HepG2 (cell line): ENCODE measurements around the gene CNIH3. TPM values are rescaled to one million over a fixed set of nuclear protein-coding genes. Genes with fewer than 3 reads are reported as not detected.

Source experiments
- EHMT2 ChIP-seq: fragments of 200-600 bp; sonication (generic); IDR thresholded peaks from 2 replicates; pipeline ENCODE4 v1.7.0; 2017; ENCODE audit warnings: antibody characterized with exemption, low read depth, low read length, borderline replicate concordance
- FOXA1 ChIP-seq, 2 experiments: fragments of 450-650 bp in 1 of 2; sonication (generic) in 1 of 2; formaldehyde crosslinking in 1 of 2; IDR thresholded peaks; 2 replicates each; pipeline versions ENCODE4 v1.4.0 to v1.6.1; 2016 to 2020; ENCODE audit warnings: missing genetic modification reagents in 1 of 2
- GABPA ChIP-seq, 2 experiments: IDR thresholded peaks; 2 replicates each; pipeline ENCODE4 v1.6.1; 2011 to 2016; ENCODE audit warnings: low read depth in 2 of 2, low read length in 1 of 2, missing biosample characterization in 1 of 2, missing genetic modification characterization in 1 of 2
- HNF4A ChIP-seq: sonication (generic); formaldehyde crosslinking; IDR thresholded peaks from 2 replicates; pipeline ENCODE4 v1.4.0; 2020; ENCODE audit warnings: missing genetic modification reagents
- ISL2 ChIP-seq: sonication (generic); formaldehyde crosslinking; IDR thresholded peaks from 2 replicates; pipeline ENCODE4 v1.5.0; 2020; ENCODE audit warnings: missing genetic modification reagents
- LCORL ChIP-seq, 2 experiments: fragments of 450-650 bp in 1 of 2; sonication (generic) in 1 of 2; formaldehyde crosslinking in 1 of 2; IDR thresholded peaks; 2 replicates each; pipeline versions ENCODE4 v1.5.0 to v1.6.1; 2017 to 2020; ENCODE audit warnings: antibody characterized with exemption in 1 of 2, missing genetic modification reagents in 1 of 2
- MTA1 ChIP-seq: sonication (generic); formaldehyde crosslinking; IDR thresholded peaks from 2 replicates; pipeline ENCODE4 v1.4.0; 2020; ENCODE audit warnings: missing genetic modification reagents, mild to moderate bottlenecking, borderline replicate concordance
- MXD4 ChIP-seq: IDR thresholded peaks from 2 replicates; pipeline ENCODE4 v1.6.1; 2016; ENCODE audit warnings: mild to moderate bottlenecking, missing biosample characterization, missing genetic modification reagents
- MZF1 ChIP-seq: sonication (generic); formaldehyde crosslinking; IDR thresholded peaks from 2 replicates; pipeline ENCODE4 v1.8.1; 2023; ENCODE audit warnings: mild to moderate bottlenecking, missing genetic modification reagents, borderline replicate concordance
- NAIF1 ChIP-seq: sonication (generic); formaldehyde crosslinking; IDR thresholded peaks from 2 replicates; pipeline ENCODE4 v1.5.0; 2020; ENCODE audit warnings: mild to moderate bottlenecking, missing genetic modification reagents, borderline replicate concordance
- NCOR1 ChIP-seq: fragments of 200-600 bp; sonication (generic); IDR thresholded peaks from 2 replicates; pipeline ENCODE4 v1.7.0; 2017; ENCODE audit warnings: antibody characterized with exemption, low read length, borderline replicate concordance
- NFYC ChIP-seq: IDR thresholded peaks from 2 replicates; pipeline ENCODE4 v1.6.1; 2016; ENCODE audit warnings: missing genetic modification reagents, missing compliant biosample characterization
- PPARG ChIP-seq: conservative IDR thresholded peaks from 2 replicates; pipeline ENCODE4 v1.6.1; 2016; ENCODE audit warnings: missing biosample characterization, missing genetic modification reagents
- SETDB1 ChIP-seq: sonication (generic); formaldehyde crosslinking; IDR thresholded peaks from 2 replicates; pipeline ENCODE4 v1.5.1; 2020; ENCODE audit warnings: missing genetic modification reagents, mild to moderate bottlenecking, borderline replicate concordance
- YY1 ChIP-seq: IDR thresholded peaks from 2 replicates; pipeline ENCODE4 v1.6.1; 2011; ENCODE audit warnings: low read length, low read depth, moderate library complexity, mild to moderate bottlenecking; ENCODE audit not compliant: insufficient read depth, insufficient replicate concordance
- ZNF138 ChIP-seq: sonication (generic); formaldehyde crosslinking; IDR thresholded peaks from 2 replicates; pipeline ENCODE4 v1.5.0; 2020; ENCODE audit warnings: mild to moderate bottlenecking, low read depth, missing genetic modification reagents
- ZNF230 ChIP-seq: sonication (generic); formaldehyde crosslinking; IDR thresholded peaks from 2 replicates; pipeline ENCODE4 v1.4.0; 2020; ENCODE audit warnings: mild to moderate bottlenecking, missing genetic modification reagents
- ZNF501 ChIP-seq: sonication (generic); formaldehyde crosslinking; IDR thresholded peaks from 2 replicates; pipeline ENCODE4 v1.5.1; 2020; ENCODE audit warnings: mild to moderate bottlenecking, moderate library complexity, missing genetic modification reagents
- polyA plus RNA-seq, 8 experiments: library from polyadenylated mRNA; depleted of rRNA in 3 of 8; stranded (reverse) in 7 of 8; unstranded in 1 of 8; fragments of >200 nt; fragmentation: Illumina TruSeq in 4 of 8; extraction: Trizol in 4 of 8; gene quantifications; 2 replicates each; pipeline versions ENCODE4 v1.2.1 to v1.2.3, GENCODE V29; 2011 to 2016; ENCODE audit warnings: low read depth in 4 of 8, missing spikeins in 1 of 8, mixed read lengths in 1 of 8; ENCODE audit not compliant: insufficient read depth in 1 of 8
- total RNA-seq, 5 experiments: library from RNA; depleted of rRNA; stranded (reverse); fragments of >200 nt; fragmentation: Illumina TruSeq; extraction: Trizol; gene quantifications; 2 replicates each; pipeline ENCODE4 v1.2.3, GENCODE V29; 2016; ENCODE audit warnings: low read depth in 1 of 5
- TF ChIP-seq, protein P1 (sequence below): sonication (generic); formaldehyde crosslinking; conservative IDR thresholded peaks from 2 replicates; pipeline ENCODE4 v1.4.0; 2020; ENCODE audit warnings: mild to moderate bottlenecking, missing genetic modification reagents, moderate library complexity
- TF ChIP-seq, protein P2 (sequence below): sonication (generic); formaldehyde crosslinking; IDR thresholded peaks from 2 replicates; pipeline ENCODE4 v1.8.0; 2023; ENCODE audit warnings: mild to moderate bottlenecking, missing genetic modification reagents

The CNIH3 gene
- total and polyA plus RNA-seq, 2 of the 13 experiments (the other 11 are each of a cell fraction or from before 2014, with no cell fraction given), result 0.36 to 1.1 TPM

DNA sequence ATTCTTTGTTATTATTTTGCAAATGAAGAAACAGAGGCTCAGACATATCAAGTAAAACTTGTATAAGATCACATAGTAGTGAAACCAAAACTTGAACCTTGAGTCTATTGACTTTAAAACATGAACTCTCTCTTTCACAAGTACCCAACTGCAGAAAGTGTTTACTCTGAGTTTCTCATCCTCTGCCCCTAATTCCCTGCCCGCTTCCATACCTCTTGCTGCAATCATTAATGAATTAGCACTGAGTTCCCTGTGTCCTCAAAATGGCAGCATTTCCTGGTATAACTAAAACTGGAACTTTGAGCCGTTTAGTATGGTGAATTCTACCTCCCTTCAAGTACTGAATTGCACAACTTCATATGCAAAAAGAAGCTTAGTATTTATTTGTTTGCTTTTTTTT is 165.7 kb downstream of the CNIH3 start (continued):
- TF ChIP-seq, protein P1, sequence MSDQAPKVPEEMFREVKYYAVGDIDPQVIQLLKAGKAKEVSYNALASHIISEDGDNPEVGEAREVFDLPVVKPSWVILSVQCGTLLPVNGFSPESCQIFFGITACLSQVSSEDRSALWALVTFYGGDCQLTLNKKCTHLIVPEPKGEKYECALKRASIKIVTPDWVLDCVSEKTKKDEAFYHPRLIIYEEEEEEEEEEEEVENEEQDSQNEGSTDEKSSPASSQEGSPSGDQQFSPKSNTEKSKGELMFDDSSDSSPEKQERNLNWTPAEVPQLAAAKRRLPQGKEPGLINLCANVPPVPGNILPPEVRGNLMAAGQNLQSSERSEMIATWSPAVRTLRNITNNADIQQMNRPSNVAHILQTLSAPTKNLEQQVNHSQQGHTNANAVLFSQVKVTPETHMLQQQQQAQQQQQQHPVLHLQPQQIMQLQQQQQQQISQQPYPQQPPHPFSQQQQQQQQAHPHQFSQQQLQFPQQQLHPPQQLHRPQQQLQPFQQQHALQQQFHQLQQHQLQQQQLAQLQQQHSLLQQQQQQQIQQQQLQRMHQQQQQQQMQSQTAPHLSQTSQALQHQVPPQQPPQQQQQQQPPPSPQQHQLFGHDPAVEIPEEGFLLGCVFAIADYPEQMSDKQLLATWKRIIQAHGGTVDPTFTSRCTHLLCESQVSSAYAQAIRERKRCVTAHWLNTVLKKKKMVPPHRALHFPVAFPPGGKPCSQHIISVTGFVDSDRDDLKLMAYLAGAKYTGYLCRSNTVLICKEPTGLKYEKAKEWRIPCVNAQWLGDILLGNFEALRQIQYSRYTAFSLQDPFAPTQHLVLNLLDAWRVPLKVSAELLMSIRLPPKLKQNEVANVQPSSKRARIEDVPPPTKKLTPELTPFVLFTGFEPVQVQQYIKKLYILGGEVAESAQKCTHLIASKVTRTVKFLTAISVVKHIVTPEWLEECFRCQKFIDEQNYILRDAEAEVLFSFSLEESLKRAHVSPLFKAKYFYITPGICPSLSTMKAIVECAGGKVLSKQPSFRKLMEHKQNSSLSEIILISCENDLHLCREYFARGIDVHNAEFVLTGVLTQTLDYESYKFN (CRISPR knock-in tag), result 0 out of 2 replicates have a peak, but pooled peaks have one; percentile 19
- TF ChIP-seq ISL2 (CRISPR knock-in tag) (no peak), ZNF138 (CRISPR knock-in tag) (no peak), MTA1 (CRISPR knock-in tag) (no peak), FOXA1 (IDR thresholded peaks at IDR 0.05) (no peak), FOXA1 (CRISPR knock-in tag; IDR thresholded peaks at IDR 0.05) (peak; percentile 58), ZNF501 (CRISPR knock-in tag) (no peak), NAIF1 (CRISPR knock-in tag) (no peak), SETDB1 (no peak), MXD4 (no peak), MZF1 (CRISPR knock-in tag) (no peak), PPARG (CRISPR knock-in tag) (no peak), ZNF230 (CRISPR knock-in tag) (no peak), YY1 (peak; percentile 63), NCOR1 (no peak), HNF4A (CRISPR knock-in tag) (peak; percentile 57), NFYC (CRISPR knock-in tag) (no peak), GABPA (IDR thresholded peaks at IDR 0.05; ENCODE audit: low read depth, low read length) (no peak), GABPA (CRISPR knock-in tag; IDR thresholded peaks at IDR 0.05; ENCODE audit: low read depth) (peak; percentile 35; the same call in 1 of the 2 replicates), EHMT2 (peak; percentile 63; the same call in 1 of the 2 replicates), LCORL (IDR thresholded peaks at IDR 0.05) (0 out of 2 replicates have a peak, but pooled peaks have one; percentile 10), LCORL (CRISPR knock-in tag; IDR thresholded peaks at IDR 0.05) (no peak)
- TF ChIP-seq, protein P2, sequence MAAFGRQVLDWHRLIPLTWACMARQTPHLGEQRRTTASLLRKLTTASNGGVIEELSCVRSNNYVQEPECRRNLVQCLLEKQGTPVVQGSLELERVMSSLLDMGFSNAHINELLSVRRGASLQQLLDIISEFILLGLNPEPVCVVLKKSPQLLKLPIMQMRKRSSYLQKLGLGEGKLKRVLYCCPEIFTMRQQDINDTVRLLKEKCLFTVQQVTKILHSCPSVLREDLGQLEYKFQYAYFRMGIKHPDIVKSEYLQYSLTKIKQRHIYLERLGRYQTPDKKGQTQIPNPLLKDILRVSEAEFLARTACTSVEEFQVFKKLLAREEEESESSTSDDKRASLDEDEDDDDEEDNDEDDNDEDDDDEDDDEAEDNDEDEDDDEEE (CRISPR knock-in tag), result no peak
